SU-DHL-6 (cell line): Measurements from ENCODE around the gene FRY.

ENCODE experiments used
- H2AFZ ChIP-seq: fragments of 200-600 bp; sonication (generic); 2 replicates; pipeline ENCODE4 v1.6.1; 2014; ENCODE audit warnings: low read depth, mild to moderate bottlenecking, moderate library complexity, mixed read lengths, antibody characterized with exemption, low read length; ENCODE audit not compliant: severe bottlenecking
- H3F3A ChIP-seq: fragments of 200-600 bp; shearing (Covaris generic); 2 replicates; pipeline ENCODE4 v1.6.0; 2016; ENCODE audit warnings: antibody characterized with exemption, mild to moderate bottlenecking; ENCODE audit not compliant: insufficient read depth
- H3K27ac ChIP-seq: fragments of 200-600 bp; sonication (generic); 2 replicates; pipeline ENCODE4 v1.5.1; 2016; ENCODE audit warnings: low read depth, mild to moderate bottlenecking, low read length, moderate library complexity, mixed read lengths
- H3K27me3 ChIP-seq: fragments of 200-600 bp; sonication (generic), shearing (Covaris generic); 2 replicates; pipeline ENCODE4 v1.6.0; 2014; ENCODE audit warnings: mild to moderate bottlenecking, low read length
- H3K36me3 ChIP-seq: fragments of 200-600 bp; sonication (generic); 2 replicates; pipeline ENCODE4 v1.6.1; 2014; ENCODE audit warnings: mild to moderate bottlenecking, low read length, mixed read lengths
- H3K4me2 ChIP-seq: fragments of 300-600, 200-600 bp; shearing (Covaris generic), sonication (generic); 2 replicates; pipeline ENCODE4 v1.6.0; 2014; ENCODE audit warnings: low read length, low read depth, mild to moderate bottlenecking; ENCODE audit not compliant: poor library complexity, severe bottlenecking
- H3K4me3 ChIP-seq: fragments of 200-600 bp; sonication (generic); 2 replicates; pipeline ENCODE4 v1.5.1; 2014; ENCODE audit warnings: antibody characterized with exemption, low read length, mild to moderate bottlenecking, mixed read lengths; ENCODE audit not compliant: insufficient read depth, poor library complexity, severe bottlenecking
- H3K79me2 ChIP-seq: fragments of 200-600 bp; sonication (generic); 2 replicates; pipeline ENCODE4 v1.6.1; 2014; ENCODE audit warnings: mild to moderate bottlenecking, low read length, moderate library complexity; ENCODE audit not compliant: insufficient read depth
- H3K9ac ChIP-seq: fragments of 200-600 bp; sonication (generic); 2 replicates; pipeline ENCODE4 v1.7.0; 2014; ENCODE audit warnings: mild to moderate bottlenecking, low read length
- H3K9me2 ChIP-seq: fragments of 200-600 bp; sonication (generic); replicated peaks from 2 replicates; pipeline ENCODE4 v1.6.1; 2014; ENCODE audit warnings: low read length; ENCODE audit not compliant: insufficient read depth
- H3K9me3 ChIP-seq: fragments of 200-600 bp; sonication (generic); 2 replicates; pipeline ENCODE4 v1.6.1; 2014; ENCODE audit warnings: low read length, mixed read lengths; ENCODE audit not compliant: insufficient read depth
- H4K20me1 ChIP-seq: fragments of 200-600 bp; sonication (generic); 2 replicates; pipeline ENCODE4 v1.6.1; 2014; ENCODE audit warnings: low read depth, mild to moderate bottlenecking, antibody characterized with exemption, low read length, moderate library complexity, mixed read lengths
- EZH2phosphoT487 ChIP-seq: fragments of 200-600 bp; sonication (generic), shearing (Covaris generic); conservative IDR thresholded peaks from 2 replicates; pipeline ENCODE4 v1.6.1; 2018; ENCODE audit warnings: mild to moderate bottlenecking, antibody characterized with exemption, low read length, moderate library complexity, mixed read lengths
- TF ChIP-seq, protein P1 (sequence below): fragments of 200-600 bp; sonication (generic); IDR thresholded peaks from one replicate; pipeline ENCODE4 v1.5.1; 2017; ENCODE audit warnings: antibody characterized with exemption, mild to moderate bottlenecking, low read length, moderate library complexity; ENCODE audit not compliant: insufficient read depth, poor library complexity, severe bottlenecking

The FRY gene

DNA sequence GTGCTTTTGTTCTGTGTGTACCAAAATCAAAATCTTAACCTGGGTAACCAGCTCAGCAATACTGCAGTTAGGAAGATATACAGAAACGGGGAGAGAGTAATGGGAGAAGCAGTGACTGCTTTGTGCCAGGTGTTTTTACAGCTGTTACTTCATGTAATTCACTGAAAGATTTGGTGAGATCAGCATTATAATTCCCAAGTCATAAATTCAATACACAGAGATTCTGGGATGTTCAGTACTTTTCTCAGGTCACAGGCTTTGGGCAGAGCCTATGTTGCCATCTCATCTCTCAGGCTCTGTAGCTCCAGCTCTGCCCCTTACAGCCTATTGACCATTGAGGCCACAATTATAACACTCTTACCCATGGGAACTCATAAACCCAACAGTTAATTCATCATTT lies 145.1 kb downstream of the FRY start:
- H3K4me2 ChIP-seq = no peak overlapping the region
- H3K36me3 ChIP-seq = no peaks in the 10 kb centered on the region
- H3F3A ChIP-seq = no peaks in the 10 kb centered on the region
- no peaks in the 10 kb centered on the region for H3K27me3 ChIP-seq
- TF ChIP-seq EZH2phosphoT487 = no peak
- TF ChIP-seq, protein P1, sequence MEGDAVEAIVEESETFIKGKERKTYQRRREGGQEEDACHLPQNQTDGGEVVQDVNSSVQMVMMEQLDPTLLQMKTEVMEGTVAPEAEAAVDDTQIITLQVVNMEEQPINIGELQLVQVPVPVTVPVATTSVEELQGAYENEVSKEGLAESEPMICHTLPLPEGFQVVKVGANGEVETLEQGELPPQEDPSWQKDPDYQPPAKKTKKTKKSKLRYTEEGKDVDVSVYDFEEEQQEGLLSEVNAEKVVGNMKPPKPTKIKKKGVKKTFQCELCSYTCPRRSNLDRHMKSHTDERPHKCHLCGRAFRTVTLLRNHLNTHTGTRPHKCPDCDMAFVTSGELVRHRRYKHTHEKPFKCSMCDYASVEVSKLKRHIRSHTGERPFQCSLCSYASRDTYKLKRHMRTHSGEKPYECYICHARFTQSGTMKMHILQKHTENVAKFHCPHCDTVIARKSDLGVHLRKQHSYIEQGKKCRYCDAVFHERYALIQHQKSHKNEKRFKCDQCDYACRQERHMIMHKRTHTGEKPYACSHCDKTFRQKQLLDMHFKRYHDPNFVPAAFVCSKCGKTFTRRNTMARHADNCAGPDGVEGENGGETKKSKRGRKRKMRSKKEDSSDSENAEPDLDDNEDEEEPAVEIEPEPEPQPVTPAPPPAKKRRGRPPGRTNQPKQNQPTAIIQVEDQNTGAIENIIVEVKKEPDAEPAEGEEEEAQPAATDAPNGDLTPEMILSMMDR = no peak
- H3K4me3 ChIP-seq = no peak overlapping the region
- H4K20me1 ChIP-seq = no peaks in the 10 kb centered on the region
- H3K27ac ChIP-seq = no peak overlapping the region
- no peaks in the 10 kb centered on the region for H3K9me2 ChIP-seq
- H3K9ac ChIP-seq = no peak overlapping the region
- H3K9me3 ChIP-seq = no peaks in the 10 kb centered on the region
- no peak overlapping the region for H2AFZ ChIP-seq
- no peaks in the 10 kb centered on the region for H3K79me2 ChIP-seq

DNA sequence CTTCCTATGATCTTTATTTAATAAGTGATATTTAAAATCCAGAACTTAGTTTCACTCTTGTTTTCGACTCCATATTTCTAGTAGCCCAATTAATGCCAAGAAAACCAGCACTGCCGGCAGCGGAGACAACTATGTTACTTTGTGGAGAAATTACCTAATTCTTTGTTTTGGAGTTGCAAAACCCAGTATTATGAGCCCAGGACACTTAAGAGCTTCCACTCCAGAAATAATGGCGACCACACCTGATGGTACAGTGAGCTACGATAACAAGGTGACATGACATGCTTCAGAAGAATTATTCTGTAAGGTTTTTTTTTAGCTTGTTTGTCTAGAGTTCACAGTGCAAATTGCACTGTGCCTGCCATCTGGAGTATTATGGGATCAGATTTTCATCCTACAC lies 147.2 kb downstream of the FRY start:
- H3K79me2 ChIP-seq = no peaks in the 10 kb centered on the region
- no peak overlapping the region for H3K4me2 ChIP-seq
- no peak overlapping the region for H3K27ac ChIP-seq
- H2AFZ ChIP-seq = no peak overlapping the region
- no peak for TF ChIP-seq EZH2phosphoT487
- TF ChIP-seq, protein P1 = no peak
- no peak overlapping the region for H3K9ac ChIP-seq
- H3F3A ChIP-seq = no peaks in the 10 kb centered on the region
- no peaks in the 10 kb centered on the region for H3K9me3 ChIP-seq
- no peaks in the 10 kb centered on the region for H4K20me1 ChIP-seq
- no peaks in the 10 kb centered on the region for H3K9me2 ChIP-seq
- H3K36me3 ChIP-seq = no peaks in the 10 kb centered on the region
- H3K27me3 ChIP-seq = no peaks in the 10 kb centered on the region
- no peak overlapping the region for H3K4me3 ChIP-seq

DNA sequence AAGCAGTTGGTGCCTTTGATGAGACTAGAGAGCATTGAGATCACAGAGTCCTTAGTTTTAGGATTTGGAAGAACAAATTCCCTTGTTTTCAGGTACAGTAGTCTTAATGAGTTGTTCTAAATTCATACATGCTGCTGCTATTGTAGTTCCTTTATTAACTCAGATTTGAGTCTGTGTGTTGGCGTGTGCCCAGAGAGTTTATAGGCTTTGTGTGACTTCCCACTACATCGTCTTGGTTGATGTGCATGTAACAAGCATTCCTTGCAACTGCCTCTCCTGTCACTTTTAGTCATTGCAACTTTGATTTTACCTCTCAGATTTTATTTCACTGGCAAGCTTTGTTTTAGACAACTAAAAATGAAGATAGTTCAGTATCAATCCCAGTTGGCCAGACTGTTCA lies 148.1 kb downstream of the FRY start:
- H3K36me3 ChIP-seq = no peaks in the 10 kb centered on the region

More for the DNA sequence above, 148.1 kb downstream of the FRY start:
- TF ChIP-seq, protein P1 = no peak
- TF ChIP-seq EZH2phosphoT487 = no peak
- no peak overlapping the region for H3K27ac ChIP-seq
- no peak overlapping the region for H3K4me3 ChIP-seq
- no peaks in the 10 kb centered on the region for H3K79me2 ChIP-seq
- H3K9me3 ChIP-seq = no peaks in the 10 kb centered on the region
- no peaks in the 10 kb centered on the region for H4K20me1 ChIP-seq
- H3F3A ChIP-seq = no peaks in the 10 kb centered on the region
- no peaks in the 10 kb centered on the region for H3K27me3 ChIP-seq
- H3K9me2 ChIP-seq = no peaks in the 10 kb centered on the region
- H2AFZ ChIP-seq = no peak overlapping the region
- H3K4me2 ChIP-seq = no peak overlapping the region
- H3K9ac ChIP-seq = no peak overlapping the region
